OCI-LY3 (cell line): Measurements from ENCODE around the gene RASGRP4.

Experiments
- H2AFZ ChIP-seq: fragments of 200-600, 300-600 bp; shearing (Covaris generic); 2 replicates; pipeline ENCODE4 v1.6.0; 2014; ENCODE audit warnings: antibody characterized with exemption, low read depth, low read length
- H3K27ac ChIP-seq: fragments of 200-600, 300-600 bp; sonication (generic); 2 replicates; pipeline ENCODE4 v1.5.1; 2014; ENCODE audit warnings: mild to moderate bottlenecking, low read length, moderate library complexity, mixed read lengths
- H3K27me3 ChIP-seq: fragments of 200-600, 300-600 bp; sonication (generic); 2 replicates; pipeline ENCODE4 v1.6.1; 2014; ENCODE audit warnings: low read depth, low read length, mixed read lengths
- H3K36me3 ChIP-seq: fragments of 200-600, 300-600 bp; sonication (generic); replicated peaks from 2 replicates; pipeline ENCODE3; 2014; ENCODE audit warnings: low read depth, low read length, mixed read lengths
- H3K4me1 ChIP-seq: fragments of 300-600, 200-600 bp; sonication (generic); 2 replicates; pipeline ENCODE4 v1.6.1; 2014; ENCODE audit warnings: low read length, mixed read lengths
- H3K4me2 ChIP-seq: fragments of 200-600, 300-600 bp; sonication (generic); 2 replicates; pipeline ENCODE4 v1.6.1; 2014; ENCODE audit warnings: low read length, mixed read lengths
- H3K4me3 ChIP-seq: fragments of 300-600, 200-600 bp; sonication (generic); 2 replicates; pipeline ENCODE4 v1.5.1; 2014; ENCODE audit warnings: antibody characterized with exemption, mild to moderate bottlenecking, low read length, moderate library complexity
- H3K79me2 ChIP-seq: fragments of 300-600, 200-600 bp; shearing (Covaris generic); 2 replicates; pipeline ENCODE4 v1.6.1; 2014; ENCODE audit warnings: mild to moderate bottlenecking, low read length, mixed read lengths
- H3K9ac ChIP-seq: fragments of 300-600, 200-600 bp; shearing (Covaris generic); 2 replicates; pipeline ENCODE4 v1.6.0; 2014; ENCODE audit warnings: mild to moderate bottlenecking, low read length, moderate library complexity
- H3K9me3 ChIP-seq: fragments of 200-600, 300-600 bp; shearing (Covaris generic); 2 replicates; pipeline ENCODE4 v1.6.1; 2014; ENCODE audit warnings: low read length, mixed read lengths; ENCODE audit not compliant: insufficient read depth
- H4K20me1 ChIP-seq: fragments of 200-600, 300-600 bp; sonication (generic); 2 replicates; pipeline ENCODE4 v1.6.1; 2016; ENCODE audit warnings: low read length, mixed read lengths; ENCODE audit not compliant: insufficient read depth
- CTCF ChIP-seq: fragments of 200-600, 300-600 bp; sonication (generic); IDR thresholded peaks from 2 replicates; pipeline ENCODE4 v1.5.1; 2014; ENCODE audit warnings: antibody characterized with exemption, low read length, low read depth
- EZH2phosphoT487 ChIP-seq: fragments of 200-600 bp; shearing (Covaris generic); IDR thresholded peaks from 2 replicates; pipeline ENCODE4 v1.6.1; 2018; ENCODE audit warnings: antibody characterized with exemption, mixed run types, low read depth

Gene RASGRP4

GRCh38 chr19:38384209-38385027 lies 41.6 kb downstream of the RASGRP4 start:
- no peaks in the 10 kb centered on the region for H3K9me3 ChIP-seq
- peaks cover 5% of the 10 kb centered on the region; the same call in 1 of the 2 replicates for H3K4me1 ChIP-seq
- H4K20me1 ChIP-seq: 0 out of 2 replicates have a peak, but pooled peaks cover 3% of the 10 kb centered on the region
- H3K4me2 ChIP-seq: no peak overlapping the region
- H3K9ac ChIP-seq: no peak overlapping the region
- H3K79me2 ChIP-seq: no peaks in the 10 kb centered on the region; the same call in 1 of the 2 replicates
- no peaks in the 10 kb centered on the region for H3K27me3 ChIP-seq
- peaks cover 56% of the 10 kb centered on the region for H3K36me3 ChIP-seq
- no peak overlapping the region for H3K27ac ChIP-seq
- H3K4me3 ChIP-seq: no peak overlapping the region
- H2AFZ ChIP-seq: no peak overlapping the region
- no peak for TF ChIP-seq EZH2phosphoT487
- TF ChIP-seq CTCF: peak; percentile 50

- no peak overlapping the region for H3K27ac ChIP-seq
- H3K27me3 ChIP-seq: no peaks in the 10 kb centered on the region
- H3K4me3 ChIP-seq: no peak overlapping the region
- 0 out of 2 replicates have a peak, but pooled peaks cover 3% of the 10 kb centered on the region for H4K20me1 ChIP-seq
- H2AFZ ChIP-seq: no peak overlapping the region
- TF ChIP-seq CTCF: no peak
- TF ChIP-seq EZH2phosphoT487: no peak
- no peaks in the 10 kb centered on the region for H3K9me3 ChIP-seq
- H3K36me3 ChIP-seq: peaks cover 63% of the 10 kb centered on the region
- H3K9ac ChIP-seq: no peak overlapping the region
- H3K4me1 ChIP-seq: 0 out of 2 replicates have a peak, but pooled peaks cover 5% of the 10 kb centered on the region
- peaks cover 5% of the 10 kb centered on the region for H3K79me2 ChIP-seq
- no peak overlapping the region for H3K4me2 ChIP-seq
Measured at GRCh38 chr19:38383743-38384142, 42.3 kb downstream of the RASGRP4 start.

DNA sequence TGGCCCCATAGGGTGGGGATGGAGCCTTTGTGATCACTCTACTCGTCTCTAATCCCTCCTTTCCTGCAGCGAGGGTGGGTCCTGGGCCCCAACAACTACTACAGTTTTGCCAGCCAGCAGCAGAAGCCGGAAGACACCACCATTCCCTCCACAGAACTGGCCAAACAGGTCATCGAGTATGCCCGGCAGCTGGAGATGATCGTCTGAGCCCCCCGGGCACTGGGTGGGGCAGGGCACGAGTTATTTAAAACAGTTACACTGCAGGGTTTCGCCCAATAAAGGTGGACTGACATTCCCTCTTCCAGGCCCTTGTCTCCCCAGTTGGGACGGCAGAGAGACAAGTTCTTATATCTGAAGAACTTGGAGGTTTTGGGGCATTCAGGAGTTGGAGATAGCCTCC lies 42.8 kb downstream of the RASGRP4 start:
- peaks cover 5% of the 10 kb centered on the region for H3K79me2 ChIP-seq
- no peaks in the 10 kb centered on the region for H3K9me3 ChIP-seq
- no peak overlapping the region for H3K9ac ChIP-seq
- H2AFZ ChIP-seq: no peak overlapping the region
- H3K27me3 ChIP-seq: no peaks in the 10 kb centered on the region
- 0 out of 2 replicates have a peak, but pooled peaks cover 5% of the 10 kb centered on the region for H3K4me1 ChIP-seq
- H3K4me3 ChIP-seq: no peak overlapping the region
- no peak overlapping the region for H3K27ac ChIP-seq
- peaks cover 63% of the 10 kb centered on the region for H3K36me3 ChIP-seq
- TF ChIP-seq EZH2phosphoT487: no peak
- no peak for TF ChIP-seq CTCF
- H4K20me1 ChIP-seq: 0 out of 2 replicates have a peak, but pooled peaks cover 3% of the 10 kb centered on the region
- no peak overlapping the region for H3K4me2 ChIP-seq

DNA sequence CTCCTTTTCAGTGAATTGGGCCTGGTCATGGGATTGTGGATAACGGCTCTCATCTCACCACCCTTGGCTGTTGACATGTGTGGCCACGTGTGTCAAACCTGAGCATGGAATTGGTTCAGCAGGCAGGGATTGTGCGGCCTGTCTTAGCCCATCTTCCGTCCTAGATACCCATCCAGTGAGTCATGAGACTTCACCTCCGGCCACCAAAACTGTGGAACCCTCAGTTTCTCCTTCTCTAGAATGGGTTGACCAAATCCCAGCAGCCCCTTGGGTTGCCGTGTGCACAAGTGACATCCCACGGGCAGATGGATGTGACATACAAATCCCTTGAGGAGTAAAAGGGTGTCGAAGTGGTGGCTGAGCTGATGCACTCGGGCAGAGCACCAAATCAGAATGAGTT lies 44.9 kb downstream of the RASGRP4 start:
- Histone ChIP-seq H3K36me3 (peaks cover 73% of the 10 kb centered on the region), H3K4me2 (no peak overlapping the region), H3K27ac (no peak overlapping the region), H3K27me3 (no peaks in the 10 kb centered on the region), H3K9me3 (no peaks in the 10 kb centered on the region), H3K4me1 (peaks cover 3% of the 10 kb centered on the region; the same call in 1 of the 2 replicates), H3K9ac (no peak overlapping the region), H4K20me1 (0 out of 2 replicates have a peak, but pooled peaks cover 3% of the 10 kb centered on the region), H3K4me3 (no peak overlapping the region), H3K79me2 (peaks cover 25% of the 10 kb centered on the region), H2AFZ (no peak overlapping the region)
- TF ChIP-seq EZH2phosphoT487: no peak
- no peak for TF ChIP-seq CTCF
